HUDEP-2 (cell line): ENCODE results near the gene MDM1.

Experiments
- DNase-seq, 76 experiments: peaks; one replicate each; lab custom pipeline; 2025; ENCODE audit not compliant: unreplicated experiment in 76 of 76; lab: John Stamatoyannopoulos, UW

The MDM1 gene

GRCh38 chr12:68325966-68326365 is 6.2 kb downstream of the MDM1 start:
- no peak for DNase-seq

GRCh38 chr12:68324531-68324930 is 7.6 kb downstream of the MDM1 start:
- no peak for DNase-seq

GRCh38 chr12:68321140-68321539 is 11.0 kb downstream of the MDM1 start:
- DNase-seq: no peak

- DNase-seq: no peak
These were observed 12.1 kb downstream of the MDM1 start for GRCh38 chr12:68319988-68320623.

GRCh38 chr12:68317047-68317667 is 15.0 kb downstream of the MDM1 start:
- peak in 21 of 76 experiments; percentile 0 to 63 (median 14) for DNase-seq

- DNase-seq: no peak
These were observed 21.8 kb downstream of the MDM1 start for GRCh38 chr12:68310370-68310769.

- no peak for DNase-seq
These were observed 25.6 kb downstream of the MDM1 start for GRCh38 chr12:68306564-68306963.

GRCh38 chr12:68305278-68305677 is 26.9 kb downstream of the MDM1 start:
- DNase-seq: no peak

GRCh38 chr12:68304626-68305025 is 27.5 kb downstream of the MDM1 start:
- no peak for DNase-seq

- DNase-seq: no peak
These were observed 28.3 kb downstream of the MDM1 start for GRCh38 chr12:68303850-68304249.

- DNase-seq: no peak
These were observed 34.2 kb downstream of the MDM1 start for GRCh38 chr12:68297929-68298328.

- no peak for DNase-seq
These were observed 37.9 kb downstream of the MDM1 start for GRCh38 chr12:68294251-68294650.

- no peak for DNase-seq
These were observed 38.8 kb downstream of the MDM1 start for GRCh38 chr12:68293347-68293746.

- DNase-seq: no peak
These were observed 39.8 kb downstream of the MDM1 start for GRCh38 chr12:68292151-68292943.

GRCh38 chr12:68291396-68292036 is 40.6 kb downstream of the MDM1 start:
- DNase-seq: no peak

GRCh38 chr12:68290126-68290525 is 42.0 kb downstream of the MDM1 start:
- DNase-seq: no peak

GRCh38 chr12:68287106-68287505 is 45.1 kb downstream of the MDM1 start:
- no peak for DNase-seq

- no peak for DNase-seq
These were observed 45.8 kb downstream of the MDM1 start for GRCh38 chr12:68286396-68286795.

GRCh38 chr12:68285541-68285940 is 46.6 kb downstream of the MDM1 start:
- no peak for DNase-seq

- no peak for DNase-seq
These were observed 50.7 kb downstream of the MDM1 start for GRCh38 chr12:68281322-68282077.

GRCh38 chr12:68280240-68280639 is 51.9 kb downstream of the MDM1 start:
- DNase-seq: no peak
